Measurements from ENCODE around the gene GRIN3B. TPM values are rescaled to one million over a fixed set of nuclear protein-coding genes. Genes with fewer than 3 reads are reported as not detected.

GRIN3B gene
- total and polyA plus RNA-seq, 2 of the 8 experiments (the other 6 are each of a cell fraction or from before 2014, with no cell fraction given) = 0.45 to 1.0 TPM

DNA sequence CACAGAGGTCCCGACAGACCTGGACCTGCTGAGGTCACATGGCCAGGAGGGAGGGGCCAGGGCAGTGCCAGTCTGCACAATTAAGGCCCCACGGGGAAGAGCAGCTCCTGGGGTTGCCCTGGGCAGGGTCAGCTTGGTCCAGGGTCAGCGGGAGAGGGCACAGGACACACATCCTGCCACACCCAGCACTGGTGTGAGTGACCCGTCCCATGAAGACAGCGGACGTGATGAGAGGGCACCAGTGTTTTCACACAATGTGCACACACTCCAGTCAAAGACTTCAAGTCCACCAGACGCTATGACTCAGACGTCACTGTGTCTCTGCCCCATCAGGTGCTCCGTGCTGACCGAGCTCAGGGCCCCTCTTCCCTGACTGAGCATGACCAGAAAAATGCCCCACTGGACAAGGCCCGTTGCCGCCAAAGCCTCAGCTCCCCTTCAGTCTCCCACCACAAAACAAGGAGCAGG lies 16.5 kb downstream of the GRIN3B start:
- Histone ChIP-seq H3K4me3 (ENCODE audit: extremely low read depth in 1 of 4, insufficient read depth in 2 of 4, low read depth in 3 of 4, low read length in 4 of 4) (peak overlapping the region in 1 of 4 experiments; percentile 24; a peak in 1 of 8 replicates), H3K27ac (ENCODE audit: low read depth, low read length) (no peak overlapping the region; the same call in 1 of the 2 replicates), H4K5ac (ENCODE audit: insufficient read length, low read depth, low read length) (no peak overlapping the region), H3K79me1 (ENCODE audit: low read depth, low read length) (peaks cover 24% of the 10 kb centered on the region), H4K91ac (replicated peaks; ENCODE audit: insufficient read length, low read length) (no peak overlapping the region), H2BK5ac (ENCODE audit: low read depth, low read length) (peak overlapping the region; percentile 55), H3K9me3 (ENCODE audit: insufficient read depth in 2 of 2, low read depth in 1 of 2, low read length in 1 of 2) (no peaks in the 10 kb centered on the region), H3K79me2 (ENCODE audit: control insufficient read depth in 1 of 2, insufficient read depth in 2 of 2, low read length in 2 of 2) (peaks cover 36 to 79% of the 10 kb centered on the region in 2 experiments), H3K36me3 (ENCODE audit: control insufficient read depth in 2 of 4, insufficient read depth in 4 of 4, low read length in 3 of 4) (peaks cover 2 to 25% (median 8%) of the 10 kb centered on the region in 4 experiments; a peak in 6 of 8 replicates), H3K56ac (replicated peaks; ENCODE audit: insufficient read length, low read depth, low read length) (no peak overlapping the region), H2BK15ac (ENCODE audit: low read length) (no peak overlapping the region), H3K23me2 (ENCODE audit: low read depth, low read length) (peaks cover 9% of the 10 kb centered on the region), H3K4ac (replicated peaks; ENCODE audit: insufficient read length, low read depth, low read length) (no peak overlapping the region), H3K14ac (ENCODE audit: insufficient read length) (no peak overlapping the region), H3K4me1 (replicated peaks in 1 of 4; ENCODE audit: control insufficient read depth in 3 of 4, insufficient read depth in 4 of 4, low read length in 3 of 4) (peaks cover 0 to 37% (median 25%) of the 10 kb centered on the region in 4 experiments; a peak in 5 of 7 replicates), H4K20me1 (replicated peaks in 1 of 2; ENCODE audit: control insufficient read depth in 1 of 2, insufficient read depth in 2 of 2, low read length in 2 of 2) (peaks cover 38 to 53% of the 10 kb centered on the region in 2 experiments), H3K27me3 (replicated peaks in 1 of 4; ENCODE audit: control insufficient read depth in 3 of 4, extremely low read depth in 1 of 4, insufficient read depth in 3 of 4, low read length in 3 of 4) (no peaks in the 10 kb centered on the region), H2BK20ac (ENCODE audit: low read length) (no peak overlapping the region), H2AFZ (ENCODE audit: low read length) (no peak overlapping the region), H3K18ac (ENCODE audit: extremely low read depth, low read length) (peak overlapping the region; percentile 48; the same call in 1 of the 2 replicates), H2AK5ac (ENCODE audit: low read depth, low read length) (no peak overlapping the region), H2BK120ac (replicated peaks; ENCODE audit: low read depth, low read length) (no peak overlapping the region), H3K23ac (ENCODE audit: insufficient read length) (no peak overlapping the region), H3K9ac (replicated peaks in 1 of 4; ENCODE audit: extremely low read depth in 1 of 4, low read depth in 3 of 4, low read length in 3 of 4) (peak overlapping the region in 2 of 4 experiments; percentile 17 to 25; a peak in 2 of 7 replicates), H4K8ac (ENCODE audit: extremely low read depth, insufficient read depth, low read length) (no peak overlapping the region), H3K4me2 (ENCODE audit: insufficient read depth in 1 of 2, low read depth in 2 of 2, low read length in 2 of 2) (peak overlapping the region; percentile 3 to 42; a peak in 2 of 4 replicates), H2BK12ac (ENCODE audit: low read depth, low read length) (no peak overlapping the region)
- FAIRE-seq (no peak), DNase-seq (ENCODE audit: low read depth in 1 of 2, low spot score in 2 of 2) (no peak)
- ChIA-PET POLR2A (ENCODE audit: partially characterized antibody) (interaction anchor here (0.7 to 6.4 kb wide), 5 partner anchors 13 to 227 kb away, joined by 3 to 125 read pairs (median 3); partner anchors contain the start of genes ABCA7, CNN2 and WDR18), CTCF (ENCODE audit: partially characterized antibody) (interaction anchor here (0.8 to 1.2 kb wide), 5 partner anchors 9 to 50 kb away, joined by 3 to 4 read pairs (median 3); no protein-coding TSS in a partner anchor)
- TF ChIP-seq, protein P1, sequence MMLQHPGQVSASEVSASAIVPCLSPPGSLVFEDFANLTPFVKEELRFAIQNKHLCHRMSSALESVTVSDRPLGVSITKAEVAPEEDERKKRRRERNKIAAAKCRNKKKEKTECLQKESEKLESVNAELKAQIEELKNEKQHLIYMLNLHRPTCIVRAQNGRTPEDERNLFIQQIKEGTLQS (IDR thresholded peaks at IDR 0.05; ENCODE audit: insufficient read depth, low read depth, low read length) = no peak
- TF ChIP-seq EP300 (IDR thresholded peaks at IDR 0.05; ENCODE audit: borderline replicate concordance in 1 of 2, low read depth in 2 of 2, low read length in 2 of 2) (no peak), SP1 (IDR thresholded peaks at IDR 0.05; ENCODE audit: low read depth, low read length) (no peak), SUZ12 (IDR thresholded peaks at IDR 0.05; ENCODE audit: low read length) (no peak), MAFK (IDR thresholded peaks at IDR 0.05; ENCODE audit: low read depth, low read length) (no peak), KDM4A (IDR thresholded peaks at IDR 0.05; ENCODE audit: low read depth, low read length, severe bottlenecking) (no peak), POLR2AphosphoS5 (IDR thresholded peaks at IDR 0.05; ENCODE audit: low read depth, low read length) (0 out of 2 replicates have a peak, but pooled peaks have one; percentile 17), CTBP2 (IDR thresholded peaks at IDR 0.05; ENCODE audit: borderline replicate concordance, insufficient read depth, insufficient read length, low read length) (no peak), BCL11A (IDR thresholded peaks at IDR 0.05; ENCODE audit: low read depth in 2 of 2, low read length in 2 of 2) (no peak)
- TF ChIP-seq, protein P2, sequence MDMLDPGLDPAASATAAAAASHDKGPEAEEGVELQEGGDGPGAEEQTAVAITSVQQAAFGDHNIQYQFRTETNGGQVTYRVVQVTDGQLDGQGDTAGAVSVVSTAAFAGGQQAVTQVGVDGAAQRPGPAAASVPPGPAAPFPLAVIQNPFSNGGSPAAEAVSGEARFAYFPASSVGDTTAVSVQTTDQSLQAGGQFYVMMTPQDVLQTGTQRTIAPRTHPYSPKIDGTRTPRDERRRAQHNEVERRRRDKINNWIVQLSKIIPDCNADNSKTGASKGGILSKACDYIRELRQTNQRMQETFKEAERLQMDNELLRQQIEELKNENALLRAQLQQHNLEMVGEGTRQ (IDR thresholded peaks at IDR 0.05; ENCODE audit: low read length) = 0 out of 2 replicates have a peak, but pooled peaks have one; percentile 3
- WGBS, 2 experiments (ENCODE audit: extremely low coverage in 1 of 2, insufficient coverage in 1 of 2, insufficient read length in 1 of 2, insufficient replicate concordance in 2 of 2, low coverage in 1 of 2, low lambda C conversion rate in 2 of 2, missing lambda C conversion rate in 1 of 2) = 86% methylated on average over 12 of the region's 12 CpGs; no CpG with 5 or more reads in 1 of the 2 experiments

Data from H1 (cell line).